ENCODE results near the gene CHCHD2.

Gene CHCHD2

GRCh38 chr7:56053993-56054392 is 52.3 kb downstream of the CHCHD2 start:
- no peak for TF ChIP-seq CTCF (IDR thresholded peaks at IDR 0.05; ENCODE audit: borderline replicate concordance, insufficient read depth, low read depth, low read length)
- H3K4me3 ChIP-seq (ENCODE audit: low read depth, low read length), result no peak overlapping the region

DNA sequence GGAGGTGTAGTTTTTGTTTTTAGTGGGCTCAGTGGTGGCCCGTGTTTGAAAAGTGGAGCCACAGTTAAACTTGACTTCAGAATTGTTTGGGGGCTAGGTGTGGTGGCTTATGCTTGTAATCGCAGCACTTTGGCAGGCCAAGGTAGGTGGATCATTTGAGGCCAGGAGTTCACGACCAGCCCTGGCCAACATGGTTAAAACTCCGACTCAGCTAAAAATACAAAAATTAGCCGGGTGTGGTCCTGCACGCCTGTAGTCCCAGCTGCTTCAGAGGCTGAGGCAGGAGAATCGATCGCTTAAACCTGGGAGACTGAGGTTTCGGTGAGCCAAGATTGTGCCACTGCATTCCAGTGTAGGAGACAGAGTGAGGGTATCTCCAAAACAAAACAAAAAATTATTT is 52.9 kb downstream of the CHCHD2 start:
- no peak for TF ChIP-seq CTCF (IDR thresholded peaks at IDR 0.05; ENCODE audit: borderline replicate concordance, insufficient read depth, low read depth, low read length)
- no peak overlapping the region for H3K4me3 ChIP-seq (ENCODE audit: low read depth, low read length)

All from GM12875 (cell line).